Bronchial smooth muscle cell (primary cell): ENCODE results near the gene KERA. TPM values are rescaled to one million over a fixed set of nuclear protein-coding genes. Genes with fewer than 3 reads are reported as not detected.

Experiments used
- total RNA-seq: library from RNA; depleted of rRNA; stranded (reverse); fragments of >200 nt; gene quantifications from 2 replicates; pipeline ENCODE4 v1.2.1, GENCODE V29; 2014

KERA gene
- total RNA-seq, result not detected in 2 replicates

GRCh38 chr12:91057368-91058165 lies at the start of gene KERA:
Gene KERA, minus strand, starts transcription at chr12:91058024. Its CDS starts 1,743 bp downstream, at chr12:91056281.

GRCh38 chr12:91004872-91005271 lies 53.0 kb downstream of the KERA start, which contains the start of gene EPYC:
Gene EPYC, minus strand, starts transcription at chr12:91004972. Its CDS starts 2,407 bp downstream, at chr12:91002565.

Other genes starting within 250 kb of the KERA start
- not detected in 2 replicates for gene CCER1, start 102.8 kb downstream of the KERA start, total RNA-seq
- gene EPYC, start 53.1 kb downstream of the KERA start, total RNA-seq, result not detected in 2 replicates
- gene LUM, start 53.5 kb upstream of the KERA start, total RNA-seq, result 359 and 496 TPM in 2 replicates
- gene DCN, start 124.8 kb upstream of the KERA start, total RNA-seq, result 1,434 and 3,853 TPM in 2 replicates